Measurements from ENCODE around the gene TRIM9.

TRIM9 gene

DNA sequence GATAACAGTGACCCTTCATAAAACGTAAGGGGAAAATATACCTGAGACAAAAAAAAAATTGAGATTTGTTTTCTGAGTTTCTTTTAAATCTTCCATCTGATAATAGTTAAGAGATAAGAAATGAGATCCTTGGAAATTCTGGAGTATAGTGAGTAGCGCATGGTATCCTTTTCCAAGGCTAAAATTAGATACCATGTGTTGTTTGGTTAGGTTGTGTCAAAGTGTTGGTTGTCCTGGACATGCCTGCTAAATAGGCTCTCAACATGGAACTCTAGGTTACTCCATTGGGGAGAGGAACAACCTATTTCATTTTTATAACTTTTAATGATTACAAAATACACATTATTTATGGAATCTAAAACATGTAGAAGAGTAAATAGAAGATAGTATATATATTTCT is 165.4 kb downstream of the TRIM9 start:
- DNase-seq, result no peak

DNA sequence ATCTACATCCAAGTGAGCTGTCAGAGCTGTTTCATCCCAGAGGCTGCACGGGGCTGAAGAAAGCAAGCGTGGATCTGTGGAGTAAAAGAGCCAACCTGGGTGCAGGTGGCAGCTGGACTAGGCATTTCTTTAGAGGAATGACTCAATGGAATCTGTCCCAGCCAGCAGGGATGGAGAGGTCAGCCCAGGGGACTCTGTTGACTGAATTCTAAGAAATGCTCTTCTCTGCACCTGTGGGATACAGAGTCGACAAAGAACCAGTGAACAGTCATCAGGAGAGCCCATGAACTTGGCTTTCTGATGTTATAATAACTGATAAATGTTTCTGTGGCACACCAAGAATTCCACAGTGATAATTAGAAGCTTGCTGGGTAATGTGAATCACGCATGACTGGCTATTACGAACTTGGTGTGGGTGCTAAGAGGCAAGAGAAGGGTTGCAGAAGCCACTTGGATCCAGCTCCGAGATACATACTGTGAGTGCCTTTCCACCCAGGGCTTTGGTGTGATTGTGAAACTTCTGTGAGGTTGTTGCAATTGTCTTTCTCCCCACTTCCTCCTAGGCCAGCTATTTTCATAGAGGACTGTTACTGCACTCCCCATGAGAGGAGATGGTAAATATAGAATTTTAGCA is 166.8 kb downstream of the TRIM9 start:
- no peak for DNase-seq

GRCh38 chr14:50926851-50927386 is 168.0 kb downstream of the TRIM9 start:
- DNase-seq, result no peak
